Caco-2 (cell line): ENCODE data around the gene AIFM3. TPM values are rescaled to one million over a fixed set of nuclear protein-coding genes. Genes with fewer than 3 reads are reported as not detected.

ENCODE experiments used
- BruUV-seq: library from RNA; stranded (reverse); fragments of 400-500 nt; replicated peaks from 2 replicates; lab custom pipeline; 2021; lab: Mats Ljungman, UMichigan
- CTCF ChIA-PET: fragments of 300-600 bp; sonication (Branson Sonifier 250); formaldehyde crosslinking; loops from one replicate; lab custom pipeline; 2022; ENCODE audit warnings: antibody characterized with exemption; lab: Charles Lee
- POLR2A ChIA-PET: fragments of 300-600 bp; sonication (Branson Sonifier 250); formaldehyde crosslinking; loops from one replicate; lab custom pipeline; 2022; ENCODE audit warnings: antibody characterized with exemption; lab: Charles Lee
- DNase-seq, 2 experiments: peaks; one replicate each; pipeline versions ENCODE4 v3.0.0 to v3.0.0-alpha.2; 2020 to 2022
- H3K27me3 ChIP-seq: replicated peaks from 2 replicates; pipeline ENCODE4 v1.6.0; 2011; ENCODE audit warnings: low read length; ENCODE audit not compliant: control insufficient read depth, insufficient read depth
- H3K36me3 ChIP-seq: 2 replicates; pipeline ENCODE4 v1.5.1; 2011; ENCODE audit warnings: low read length; ENCODE audit not compliant: control insufficient read depth, insufficient read depth
- H3K4me1 ChIP-seq: fragments of 250-450 bp; sonication (Bioruptor Pico); 2 replicates; pipeline ENCODE4 v1.5.1; 2020; ENCODE audit warnings: mild to moderate bottlenecking
- H3K4me3 ChIP-seq: 2 replicates; pipeline ENCODE4 v1.5.1; 2011; ENCODE audit warnings: low read depth, mild to moderate bottlenecking, control low read depth, low read length
- H3K9me3 ChIP-seq: fragments of 250-450 bp; sonication (Bioruptor Pico); 2 replicates; pipeline ENCODE4 v1.5.1; 2020; ENCODE audit warnings: mild to moderate bottlenecking, moderate library complexity
- H3K27ac Mint-ChIP-seq: one replicate; pipeline ENCODE4 v1.8.0; 2022; ENCODE audit warnings: mixed read lengths; ENCODE audit not compliant: unreplicated experiment
- H3K27me3 Mint-ChIP-seq: one replicate; pipeline ENCODE4 v1.8.0; 2022; ENCODE audit warnings: mixed read lengths; ENCODE audit not compliant: insufficient read depth, unreplicated experiment
- H3K36me3 Mint-ChIP-seq: one replicate; pipeline ENCODE4 v1.8.0; 2022; ENCODE audit warnings: mild to moderate bottlenecking, mixed read lengths; ENCODE audit not compliant: insufficient read depth, unreplicated experiment
- H3K4me1 Mint-ChIP-seq: one replicate; pipeline ENCODE4 v1.8.0; 2022; ENCODE audit warnings: low read depth, mixed read lengths; ENCODE audit not compliant: unreplicated experiment
- H3K4me3 Mint-ChIP-seq: one replicate; pipeline ENCODE4 v1.8.0; 2022; ENCODE audit warnings: mild to moderate bottlenecking, moderate library complexity, mixed read lengths; ENCODE audit not compliant: unreplicated experiment
- H3K9me3 Mint-ChIP-seq: one replicate; pipeline ENCODE4 v1.8.0; 2022; ENCODE audit warnings: mixed read lengths; ENCODE audit not compliant: unreplicated experiment
- CTCF ChIP-seq, 2 experiments: fragments of 200-600 bp in 1 of 2; IDR thresholded peaks; 1 replicate in 1 of 2; 2 replicates in 1 of 2; pipeline versions ENCODE4 v1.5.1 to v1.8.0; 2011 to 2022; ENCODE audit warnings: antibody characterized with exemption in 1 of 2, control low read depth in 1 of 2, inconsistent platforms in 1 of 2, low read depth in 1 of 2, low read length in 1 of 2, mild to moderate bottlenecking in 1 of 2, moderate library complexity in 1 of 2; ENCODE audit not compliant: insufficient read depth in 1 of 2, severe bottlenecking in 1 of 2, unreplicated experiment in 1 of 2
- intact Hi-C: fragments of 100-400 bp; cut with micrococcal nuclease; formaldehyde crosslinking; loops from one replicate; pipeline ENCODE4 v1.10.0; 2022; ENCODE audit not compliant: unreplicated experiment
- total RNA-seq: library from RNA; stranded (reverse); gene quantifications from 2 replicates; pipeline ENCODE4 v1.2.3, GENCODE V29; 2022

The AIFM3 gene
- total RNA-seq, 1 experiment from 2014 or later = 0.73 TPM

DNA sequence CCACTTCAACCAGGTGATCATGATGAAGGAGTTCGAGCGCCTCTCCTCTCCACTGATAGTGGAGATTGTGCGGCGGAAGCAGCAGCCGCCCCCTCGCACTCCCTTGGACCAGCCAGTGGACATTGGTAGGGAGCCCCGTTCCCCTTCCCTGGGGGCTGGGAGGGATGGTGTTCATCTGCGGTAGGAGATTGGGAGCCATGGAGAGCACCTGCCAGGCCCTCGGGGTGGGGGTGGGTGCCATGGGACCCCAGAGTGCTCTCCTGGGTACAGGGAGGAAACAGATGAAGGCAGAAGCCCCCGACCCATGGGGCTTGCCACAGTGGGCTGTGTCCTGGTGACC lies 27.8 kb downstream of the AIFM3 start:
- Histone ChIP-seq H3K4me1 (no peaks in the 10 kb centered on the region), H3K27me3 (no peaks in the 10 kb centered on the region), H3K36me3 (no peaks in the 10 kb centered on the region; the same call in none of the 2 replicates), H3K9me3 (no peaks in the 10 kb centered on the region), H3K4me3 (no peak overlapping the region)
- TF ChIP-seq CTCF (IDR thresholded peaks at IDR 0.05; ENCODE audit: insufficient read depth in 1 of 2, low read depth in 1 of 2, low read length in 1 of 2, severe bottlenecking in 1 of 2, unreplicated experiment in 1 of 2) = no peak
- Mint-ChIP-seq H3K4me3 (no peak overlapping the region), H3K4me1 (no peaks in the 10 kb centered on the region), H3K36me3 (peaks cover 53% of the 10 kb centered on the region), H3K27me3 (no peaks in the 10 kb centered on the region), H3K9me3 (no peaks in the 10 kb centered on the region), H3K27ac (no peak overlapping the region)
- DNase-seq = no peak
- ChIA-PET POLR2A (no interaction called here), CTCF (no interaction called here)
- BruUV-seq = no TSS peak
- intact Hi-C loops = no loop called here

- no peaks in the 10 kb centered on the region for H3K9me3 Mint-ChIP-seq
- no peak overlapping the region for H3K27ac Mint-ChIP-seq
- intact Hi-C loops = no loop called here
- TF ChIP-seq CTCF (IDR thresholded peaks at IDR 0.05; ENCODE audit: insufficient read depth in 1 of 2, low read depth in 1 of 2, low read length in 1 of 2, severe bottlenecking in 1 of 2, unreplicated experiment in 1 of 2) = no peak
- CTCF ChIA-PET = no interaction called here
- no peak overlapping the region for H3K4me3 Mint-ChIP-seq
- peaks cover 54% of the 10 kb centered on the region for H3K36me3 Mint-ChIP-seq
- Histone ChIP-seq H3K4me3 (no peak overlapping the region), H3K27me3 (no peaks in the 10 kb centered on the region), H3K9me3 (no peaks in the 10 kb centered on the region), H3K4me1 (peaks cover 4% of the 10 kb centered on the region), H3K36me3 (no peaks in the 10 kb centered on the region; the same call in none of the 2 replicates)
- no peak for DNase-seq
- no TSS peak for BruUV-seq
- POLR2A ChIA-PET = no interaction called here
- H3K4me1 Mint-ChIP-seq = no peaks in the 10 kb centered on the region
- no peaks in the 10 kb centered on the region for H3K27me3 Mint-ChIP-seq
Observed at GRCh38 chr22:20995329-20996030, 28.4 kb downstream of the AIFM3 start.

DNA sequence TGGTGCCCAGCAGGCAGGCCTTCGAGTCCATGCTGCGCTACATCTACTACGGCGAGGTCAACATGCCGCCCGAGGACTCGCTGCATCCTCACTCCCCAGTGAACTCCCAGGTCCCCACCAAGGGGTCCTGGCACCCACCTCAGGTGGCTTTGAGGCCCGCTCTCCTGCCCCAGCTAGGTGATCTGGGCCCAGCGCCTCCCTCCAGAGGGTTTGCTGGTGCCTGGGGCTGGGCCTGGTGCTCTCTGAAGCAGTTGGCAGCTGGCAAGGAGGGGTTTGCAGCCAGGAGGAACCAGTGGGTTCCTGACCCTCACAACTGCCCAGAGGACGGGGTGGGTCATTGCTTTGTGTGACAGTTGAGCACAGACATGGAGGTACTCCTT lies 29.0 kb downstream of the AIFM3 start:
- H3K27me3 ChIP-seq = no peaks in the 10 kb centered on the region
- no peaks in the 10 kb centered on the region; the same call in none of the 2 replicates for H3K36me3 ChIP-seq
- no peak for TF ChIP-seq CTCF (IDR thresholded peaks at IDR 0.05; ENCODE audit: insufficient read depth in 1 of 2, low read depth in 1 of 2, low read length in 1 of 2, severe bottlenecking in 1 of 2, unreplicated experiment in 1 of 2)
- CTCF ChIA-PET = no interaction called here
- H3K4me3 ChIP-seq = no peak overlapping the region
- H3K9me3 Mint-ChIP-seq = no peaks in the 10 kb centered on the region
- H3K27me3 Mint-ChIP-seq = no peaks in the 10 kb centered on the region
- no peak overlapping the region for H3K27ac Mint-ChIP-seq
- peaks cover 9% of the 10 kb centered on the region for H3K4me1 ChIP-seq
- no peaks in the 10 kb centered on the region for H3K4me1 Mint-ChIP-seq
- no peak for DNase-seq
- H3K36me3 Mint-ChIP-seq = peaks cover 49% of the 10 kb centered on the region
- H3K4me3 Mint-ChIP-seq = no peak overlapping the region
- BruUV-seq = no TSS peak
- intact Hi-C loops = no loop called here
- no peaks in the 10 kb centered on the region for H3K9me3 ChIP-seq
- POLR2A ChIA-PET = no interaction called here
